GM04504 (cell line): Measurements from ENCODE around the gene USP3.

Source experiments
- DNase-seq: peaks from one replicate; pipeline ENCODE4 v3.0.0-alpha.2; 2012; ENCODE audit warnings: low read depth

USP3 gene

DNA sequence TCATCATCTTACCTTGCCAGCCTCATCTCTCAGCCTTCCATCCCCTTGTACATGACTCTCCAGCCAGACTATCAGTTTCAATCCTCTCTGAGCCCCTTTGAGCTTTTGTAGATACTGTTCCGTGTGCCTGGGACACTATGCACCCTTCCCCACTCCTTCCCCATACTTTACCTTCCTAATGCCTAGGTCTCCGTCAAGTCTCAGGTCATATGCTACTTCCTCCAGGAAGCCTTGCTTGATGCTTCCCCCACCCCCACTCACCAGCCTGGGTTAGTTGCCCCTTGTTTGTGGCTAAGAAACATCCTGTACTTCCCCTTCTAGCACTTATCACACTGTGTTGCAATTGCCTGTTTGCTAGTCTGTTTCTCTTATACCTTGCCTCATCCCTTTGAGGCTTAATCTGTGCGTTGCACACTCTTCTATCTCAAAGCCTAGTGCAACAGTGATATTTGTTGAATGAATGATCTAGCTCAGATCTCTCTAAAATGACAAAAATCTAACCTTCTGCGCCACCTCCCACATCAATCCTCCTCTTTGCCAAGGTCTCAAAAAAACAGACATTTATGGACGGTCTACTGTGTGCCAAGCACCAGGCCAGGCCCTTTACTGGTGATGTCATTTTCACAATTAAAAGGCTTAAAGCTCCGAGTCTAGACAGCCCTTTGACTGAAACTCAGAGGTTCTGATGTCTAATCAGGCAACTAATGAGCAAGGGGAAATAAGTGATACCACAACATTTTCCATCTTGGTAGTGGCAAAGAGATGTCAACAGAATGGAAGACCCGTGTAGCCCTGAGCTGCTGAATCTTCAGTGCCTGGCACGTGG lies 6.5 kb upstream of the USP3 start:
- DNase-seq = no peak

DNA sequence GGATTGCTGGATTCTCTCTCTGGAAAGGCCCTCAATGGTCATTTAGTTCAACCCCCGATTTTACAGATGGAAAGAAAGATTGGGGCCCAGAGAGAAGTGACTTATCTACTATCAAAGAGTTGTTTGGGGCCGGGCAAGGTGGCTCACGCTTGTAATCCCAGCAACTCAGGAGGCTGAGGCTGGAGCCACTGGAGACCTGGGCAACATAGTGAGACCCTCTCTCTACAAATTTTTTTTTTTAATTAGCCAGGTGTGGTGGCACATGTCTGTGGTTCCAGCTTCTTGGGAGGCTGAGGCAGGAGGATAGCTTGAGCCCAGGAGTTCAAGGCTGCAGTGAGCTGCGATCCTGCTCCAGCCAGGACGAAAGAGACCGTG lies 5.2 kb upstream of the USP3 start:
- no peak for DNase-seq

DNA sequence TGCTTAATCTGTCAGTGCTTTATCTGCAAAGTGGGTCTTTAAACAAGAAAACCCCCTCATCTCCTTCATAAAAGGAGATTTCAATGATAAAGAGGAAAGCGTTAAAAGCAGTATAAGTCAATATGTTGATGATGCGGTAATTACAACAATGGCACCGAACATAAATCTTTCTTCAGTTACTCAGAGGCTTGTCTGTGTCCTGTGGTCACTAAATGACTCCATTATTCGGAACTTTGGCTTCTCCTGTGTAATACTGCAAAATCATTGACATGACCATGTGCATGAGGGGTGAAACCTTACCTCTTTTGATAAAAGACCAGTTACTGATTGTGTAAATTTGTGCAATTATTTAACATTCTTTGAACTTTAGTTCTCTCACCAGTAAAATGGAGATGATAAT lies 4.8 kb upstream of the USP3 start:
- no peak for DNase-seq

DNA sequence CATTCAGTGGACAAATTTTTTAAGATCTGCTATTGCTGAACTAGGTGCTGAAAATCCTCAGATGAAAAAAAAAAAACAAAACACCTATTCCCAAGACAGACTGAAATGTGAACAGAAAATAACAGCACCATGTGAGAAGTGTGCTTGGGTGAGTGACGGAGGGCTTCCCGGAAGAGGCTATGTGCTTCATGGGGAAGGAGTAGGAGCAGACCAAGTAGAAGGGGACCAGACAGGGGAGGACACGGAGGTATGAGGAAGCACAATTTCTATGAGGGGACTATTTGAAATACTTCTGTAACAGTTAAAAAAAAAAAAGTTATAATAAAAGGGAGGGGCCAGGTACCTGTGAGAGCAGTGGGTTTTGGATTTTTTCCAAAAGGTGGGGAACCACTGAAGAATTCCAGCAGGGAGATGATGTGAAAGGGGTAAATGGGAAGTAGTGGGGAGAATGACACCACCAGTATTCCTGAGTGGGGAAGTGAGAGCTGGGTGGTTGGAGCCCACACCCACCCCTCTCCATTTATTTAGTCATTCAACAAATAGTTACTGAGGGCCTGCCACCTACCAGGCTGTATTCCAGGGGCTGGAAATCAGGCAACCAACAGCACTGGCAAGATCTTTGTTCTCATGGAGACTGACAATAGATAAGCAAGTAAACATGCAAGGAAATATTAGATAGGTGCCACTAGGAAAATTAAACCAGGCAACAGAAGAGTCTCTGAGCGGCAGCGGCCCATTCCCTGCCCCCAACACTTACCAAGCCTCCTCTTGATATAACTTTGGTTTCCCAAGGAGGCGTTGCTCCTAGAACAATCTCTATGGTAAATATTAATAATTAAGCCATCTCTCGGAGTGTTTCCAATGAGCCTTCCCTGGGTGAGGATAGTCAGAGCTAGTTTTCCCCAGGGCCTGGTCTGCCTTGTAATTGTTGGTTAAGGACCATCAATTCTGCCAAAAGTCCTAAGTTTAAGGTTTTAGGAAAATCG lies 3.8 kb upstream of the USP3 start:
- DNase-seq = no peak

DNA sequence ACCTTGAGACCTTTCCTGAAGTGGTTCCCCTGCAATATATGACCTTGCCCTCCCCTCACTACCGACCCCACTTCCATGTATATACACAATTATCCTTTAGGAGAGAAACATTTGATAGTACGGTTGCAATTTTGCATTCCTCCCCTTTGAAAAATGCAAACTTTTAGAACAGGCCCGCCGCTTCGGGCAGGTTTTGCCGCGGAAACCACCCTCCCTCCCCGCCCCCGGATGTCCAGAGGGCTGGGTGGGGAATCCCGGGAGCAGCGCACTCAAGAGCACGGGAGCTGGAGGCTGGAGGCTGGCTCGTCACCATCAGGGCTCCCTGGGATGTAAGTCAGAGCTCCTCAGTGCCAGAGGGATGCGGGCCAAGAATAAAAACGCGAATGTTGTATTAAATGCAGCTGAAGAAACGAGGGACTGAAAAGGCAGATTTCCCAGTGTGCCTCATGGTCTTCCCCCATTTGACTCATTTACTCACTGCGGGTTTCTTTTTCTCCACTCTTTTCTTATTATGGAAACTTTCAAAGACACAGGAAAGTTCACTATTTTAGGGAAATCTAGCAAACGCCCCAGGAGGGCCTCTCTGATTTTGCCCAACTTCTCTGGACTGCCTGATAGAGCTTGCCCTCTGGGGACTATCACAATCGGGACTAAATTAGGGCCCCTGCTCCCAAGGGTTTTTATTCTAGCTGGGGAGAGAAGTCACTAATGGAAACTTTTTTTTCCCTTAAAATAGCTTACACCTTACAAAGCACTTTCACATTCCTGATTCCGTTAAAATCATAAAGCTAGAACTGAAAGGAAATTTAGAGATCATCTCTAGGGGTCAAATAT lies 2.9 kb upstream of the USP3 start:
- peak; percentile 80 for DNase-seq

DNA sequence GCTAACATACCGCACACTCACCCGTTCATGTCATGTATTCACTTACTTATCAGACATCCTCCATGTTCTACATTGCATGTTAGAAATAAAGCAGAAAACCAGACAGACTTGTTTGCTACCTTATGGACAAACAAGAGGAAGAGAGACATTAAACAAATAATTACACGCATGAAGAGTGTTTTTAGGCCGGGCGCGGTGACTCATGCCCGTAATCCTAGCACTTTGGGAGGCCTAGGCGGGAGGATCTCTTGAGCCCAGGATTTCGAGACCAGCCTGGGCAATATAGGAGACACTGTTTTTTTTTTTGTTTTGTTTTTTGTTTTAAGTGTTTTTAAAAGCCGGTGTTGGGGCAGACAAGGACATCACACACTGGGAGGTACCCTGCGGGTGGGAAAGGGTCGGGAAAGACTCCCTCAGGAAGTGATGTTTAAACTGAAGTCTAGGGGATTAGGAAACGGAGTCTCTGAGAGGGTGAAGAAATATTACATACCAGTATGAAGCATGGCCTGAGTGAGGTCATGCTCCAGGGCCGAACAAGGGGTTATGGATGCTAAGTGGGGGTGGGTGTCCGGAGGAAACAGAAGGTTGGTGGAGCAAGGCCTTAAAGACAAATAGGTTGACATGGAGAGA lies 2.1 kb upstream of the USP3 start:
- DNase-seq = no peak

DNA sequence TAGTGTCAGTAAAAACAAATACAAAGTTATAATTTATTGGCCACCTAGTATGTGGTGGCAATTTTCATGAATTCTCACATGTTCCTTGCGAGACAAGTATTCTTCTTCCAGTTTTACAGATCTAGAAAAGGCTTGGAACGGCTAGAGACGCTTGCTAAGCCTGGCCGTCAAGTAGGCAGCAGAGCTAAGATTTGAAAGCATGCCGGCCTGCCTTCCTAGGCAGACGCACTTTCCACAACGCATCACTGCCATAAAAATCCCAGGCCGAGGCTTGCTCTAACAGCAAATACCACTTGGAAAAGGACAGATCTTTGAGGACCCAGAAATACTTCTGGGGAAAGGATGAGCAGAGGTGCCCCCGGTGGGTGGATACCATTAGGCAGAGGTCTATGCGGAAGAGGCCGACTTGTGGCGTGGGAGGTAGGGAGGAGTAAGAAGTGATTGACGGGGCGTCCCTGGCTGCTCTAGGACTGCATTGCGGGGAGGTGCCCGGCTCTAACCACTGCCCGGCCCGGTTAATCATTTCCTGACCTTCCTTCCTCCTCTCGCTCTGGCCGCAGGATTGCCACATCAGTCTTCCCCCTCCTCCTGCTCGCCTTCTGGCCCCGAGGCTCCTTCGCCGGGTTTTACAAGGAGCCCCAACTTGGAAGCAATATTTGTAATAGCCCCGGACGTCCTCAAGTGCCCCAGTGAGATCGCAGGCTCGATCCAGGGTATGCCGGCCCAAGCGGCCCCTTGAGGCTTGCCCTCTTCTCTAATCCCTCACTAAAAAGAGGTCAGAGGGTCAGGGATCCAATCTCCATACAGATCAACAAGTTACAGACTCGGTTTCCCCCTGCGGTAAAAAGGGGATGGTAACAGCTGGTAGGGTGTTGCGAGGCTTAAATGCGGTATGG lies 1.3 kb upstream of the USP3 start:
- peak; percentile 90 for DNase-seq

DNA sequence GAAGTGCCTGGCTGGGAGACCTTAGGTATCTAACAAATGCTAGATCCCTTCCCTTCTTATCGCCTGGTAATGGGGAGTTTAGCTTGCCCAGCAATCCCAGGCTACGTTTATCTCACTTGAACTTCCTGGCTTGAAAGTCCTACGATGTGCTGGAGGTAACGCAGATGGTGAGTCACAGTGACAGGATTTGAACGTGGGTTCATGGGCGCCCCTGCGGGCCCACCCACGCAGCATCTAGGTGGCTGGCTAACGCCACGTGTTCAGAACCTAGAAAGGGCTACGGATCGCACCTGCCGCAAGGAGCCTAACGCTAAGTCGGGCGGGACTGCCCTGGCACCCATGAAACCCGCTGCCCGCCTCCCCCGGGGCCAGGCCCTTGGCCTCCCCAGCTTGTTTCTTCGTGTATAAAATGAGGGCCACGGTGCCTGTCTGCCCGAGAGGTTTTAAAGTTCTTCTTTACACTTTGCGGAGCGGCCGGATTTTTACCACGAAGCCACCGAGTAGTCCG lies 600 bp upstream of the USP3 start:
- peak; percentile 54 for DNase-seq

DNA sequence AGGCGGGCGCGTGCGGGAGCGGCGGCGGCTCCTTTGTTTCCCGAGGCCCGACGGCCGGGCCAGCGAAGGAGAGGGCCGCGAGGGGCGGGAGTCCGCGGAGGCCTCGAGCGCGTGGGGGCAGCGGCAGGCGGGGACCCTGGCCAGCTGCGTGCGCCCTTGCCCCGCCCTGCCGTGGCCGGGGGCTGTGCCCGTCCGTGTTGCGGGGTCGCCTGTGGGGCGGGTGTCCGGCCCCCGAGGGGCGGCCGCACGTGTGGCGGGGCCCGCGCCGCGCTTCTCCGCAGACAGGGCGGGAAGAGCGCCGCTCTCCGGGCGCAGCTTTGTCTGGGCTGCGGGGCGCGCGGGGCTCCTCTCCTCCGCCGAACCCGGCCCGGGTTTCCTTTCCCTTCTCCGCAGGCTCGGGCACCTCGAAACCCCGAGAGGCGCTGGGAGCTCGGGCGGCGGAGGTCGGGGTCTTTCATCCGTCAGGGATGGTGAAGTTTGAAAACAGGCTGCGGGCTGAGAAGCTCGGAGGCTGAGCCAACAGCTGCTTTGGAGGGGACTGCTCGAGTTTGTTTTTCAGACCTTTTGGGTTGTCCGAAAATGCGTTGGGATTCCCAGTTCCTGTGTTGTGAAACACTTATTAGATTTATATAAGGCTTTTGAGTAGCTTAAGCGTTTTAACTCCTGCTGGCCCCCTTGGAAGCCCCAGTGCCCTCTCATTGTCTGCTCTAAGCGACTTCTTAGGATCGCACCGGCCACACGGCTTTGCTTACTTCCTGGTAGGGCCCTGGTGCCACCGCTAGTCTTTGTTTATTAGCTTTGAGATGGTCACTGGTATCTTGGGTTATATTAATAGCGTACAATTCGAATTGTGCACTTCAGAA lies 817 bp downstream of the USP3 start:
- no peak for DNase-seq

DNA sequence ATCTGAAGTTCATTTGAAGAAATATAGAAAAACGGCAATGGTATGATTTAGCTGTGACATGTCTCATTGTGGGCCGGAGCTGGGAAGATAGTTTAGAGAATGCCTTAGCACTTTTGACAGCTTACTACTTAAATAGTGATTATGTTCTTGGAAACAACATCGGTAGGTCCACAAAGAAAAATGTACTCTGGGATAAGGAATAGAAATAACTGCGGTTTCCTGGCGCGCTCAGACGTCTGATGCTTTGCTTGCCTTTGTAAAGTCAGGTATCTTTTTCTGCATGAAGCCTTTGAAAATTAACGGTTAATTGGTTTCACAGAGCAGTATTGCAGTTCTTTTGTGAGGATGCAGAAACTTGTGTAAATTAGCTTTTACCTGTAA lies 1.4 kb downstream of the USP3 start:
- no peak for DNase-seq

DNA sequence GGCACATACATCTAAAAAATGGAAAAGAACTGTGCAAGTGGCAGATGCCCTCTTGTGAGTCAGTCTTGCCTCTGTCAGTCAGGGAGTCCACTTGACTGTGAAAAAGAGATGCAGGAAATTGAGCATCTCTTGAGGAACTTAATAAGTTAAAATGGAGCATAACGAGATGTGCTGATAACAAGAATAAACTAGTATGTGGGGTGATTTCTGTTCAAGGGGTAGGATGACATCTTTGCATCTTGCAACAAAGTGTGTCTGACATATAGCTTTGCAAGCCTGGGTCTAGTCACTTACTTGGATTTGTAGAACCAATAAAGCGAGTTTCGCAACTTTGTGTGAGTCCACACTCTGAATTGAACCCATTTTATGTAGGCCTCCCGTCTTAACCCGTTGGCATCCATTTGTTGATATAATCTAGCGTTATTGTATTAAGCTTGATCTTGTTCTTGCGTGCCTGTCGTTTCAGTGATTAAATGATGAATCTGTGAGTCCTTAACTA lies 2.2 kb downstream of the USP3 start:
- no peak for DNase-seq

DNA sequence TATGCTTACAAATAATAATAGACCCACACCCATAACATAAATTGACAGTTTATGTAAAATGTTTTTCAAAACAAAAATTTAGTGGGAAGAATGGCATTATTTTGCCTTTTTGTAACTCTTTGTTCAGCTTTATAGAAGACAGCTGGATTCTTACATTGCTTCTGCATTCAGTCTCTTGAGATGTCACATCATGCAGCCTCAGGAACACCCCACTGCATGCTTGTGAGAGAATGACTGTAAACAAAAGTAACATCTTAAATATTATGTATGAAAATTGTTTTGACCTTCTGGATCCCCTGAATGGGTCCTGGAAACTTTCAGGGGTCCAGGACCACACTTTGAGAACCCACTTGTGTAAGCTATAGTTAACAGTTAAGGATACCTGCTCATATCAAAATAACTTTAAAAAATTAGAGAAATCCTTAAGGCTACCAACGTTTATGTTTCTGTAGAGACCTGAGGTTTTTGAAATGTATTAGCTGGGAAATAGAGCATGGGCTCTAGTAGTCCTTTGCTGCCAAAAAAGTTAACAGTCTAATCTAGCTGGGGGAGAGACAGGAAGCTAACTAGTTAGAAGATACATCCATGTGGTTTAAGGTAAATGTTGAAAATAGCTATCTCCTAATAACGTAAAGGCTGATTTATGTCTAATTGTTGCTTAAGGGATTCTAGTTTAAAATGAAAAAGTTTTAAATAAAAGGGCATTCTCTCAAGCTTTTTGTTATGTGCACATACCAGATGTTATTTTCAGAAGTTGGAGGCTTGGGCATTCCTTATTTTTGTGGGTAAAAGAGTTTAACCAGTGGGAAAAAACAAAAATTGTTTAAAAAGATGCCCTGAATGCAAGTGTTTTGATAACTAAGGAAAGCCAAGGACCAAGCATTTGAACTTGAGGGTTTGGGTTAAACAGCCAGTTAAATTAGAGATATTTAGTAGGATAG lies 3.8 kb downstream of the USP3 start:
- DNase-seq = no peak

DNA sequence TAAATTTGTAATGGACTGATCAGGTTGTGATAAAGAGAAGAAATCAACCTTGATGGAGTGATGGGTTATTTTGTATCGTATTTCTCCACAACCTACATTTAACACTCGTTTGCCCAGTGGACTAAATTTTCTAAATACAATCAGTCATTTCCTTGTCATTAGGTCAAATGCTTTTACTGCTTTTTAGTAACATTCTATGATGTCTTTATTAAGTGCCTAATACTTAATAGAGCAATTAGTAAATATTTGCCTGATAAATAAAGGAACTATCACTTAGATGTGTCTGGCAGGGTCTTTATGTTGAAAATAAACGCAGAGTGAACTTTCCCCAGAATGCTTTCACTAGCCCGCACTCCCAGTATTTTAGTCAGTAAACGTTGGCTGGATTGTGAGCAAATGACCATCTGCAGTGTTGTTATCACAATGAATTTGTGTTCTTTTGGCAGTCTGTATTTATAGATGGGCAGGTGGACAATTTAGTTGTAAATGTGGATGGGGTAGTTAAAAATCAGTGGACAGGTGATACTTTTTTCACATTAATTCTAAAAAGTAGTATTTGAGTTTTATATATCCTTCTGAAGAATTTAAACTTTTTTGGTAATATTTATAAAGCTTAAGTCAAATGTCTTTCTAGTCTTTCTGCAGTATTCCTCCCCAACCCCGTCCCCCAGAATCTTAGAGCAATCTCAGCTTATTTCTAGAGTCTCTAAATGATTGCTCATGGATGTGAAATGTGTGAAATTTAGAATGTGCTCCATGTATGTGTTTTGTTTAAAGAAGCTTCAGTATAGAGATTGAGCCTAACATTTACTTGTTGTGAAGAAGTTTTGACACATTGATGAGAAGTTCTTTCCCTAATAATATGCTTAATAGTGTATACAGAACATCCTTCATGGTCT lies 4.9 kb downstream of the USP3 start:
- DNase-seq = no peak

DNA sequence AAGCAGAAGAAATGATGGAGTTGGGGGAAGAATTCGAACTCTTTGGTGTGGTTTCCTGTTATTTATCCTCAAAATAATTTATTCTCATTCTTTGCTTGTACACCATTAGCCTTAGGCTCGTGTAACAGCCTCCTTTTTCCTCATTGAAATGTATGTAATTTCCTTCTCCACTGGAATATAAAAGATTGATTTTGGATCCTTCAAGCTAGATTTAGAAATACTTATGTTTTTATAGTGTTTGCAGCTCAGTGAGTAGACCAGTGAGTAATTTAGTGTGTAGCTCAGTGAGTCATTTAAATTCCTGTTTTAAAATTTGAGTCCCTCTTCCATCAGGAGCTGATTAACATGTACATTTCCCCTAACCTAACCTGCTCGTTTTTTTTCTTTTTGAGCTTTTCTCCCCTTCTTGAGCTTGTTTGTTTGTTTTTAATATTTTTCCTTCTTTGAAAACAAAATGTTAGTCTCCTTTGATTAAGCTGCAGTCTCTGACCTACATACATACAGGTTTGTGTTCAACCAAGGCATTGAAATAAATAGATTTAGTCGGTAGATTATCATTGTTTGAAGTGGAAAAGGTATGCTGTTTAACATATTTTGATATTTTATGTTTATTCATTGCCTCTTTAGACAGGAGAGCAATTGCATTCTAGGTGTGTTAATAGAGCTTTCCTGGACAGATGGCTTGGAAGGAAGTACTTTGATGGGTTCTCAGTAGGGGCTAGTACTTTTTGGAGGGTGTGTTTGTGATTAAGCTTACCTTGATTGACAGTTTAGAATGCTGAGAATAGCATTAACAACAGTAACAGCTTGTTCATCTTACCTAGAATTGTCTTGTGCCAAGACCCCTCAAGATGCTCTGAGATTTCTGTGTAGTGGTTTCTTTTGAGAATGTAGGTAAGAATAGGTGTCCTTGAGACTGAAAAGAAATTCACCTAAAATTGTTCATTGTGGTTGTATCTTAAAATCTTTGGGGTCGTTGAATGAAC lies 5.9 kb downstream of the USP3 start:
- no peak for DNase-seq

DNA sequence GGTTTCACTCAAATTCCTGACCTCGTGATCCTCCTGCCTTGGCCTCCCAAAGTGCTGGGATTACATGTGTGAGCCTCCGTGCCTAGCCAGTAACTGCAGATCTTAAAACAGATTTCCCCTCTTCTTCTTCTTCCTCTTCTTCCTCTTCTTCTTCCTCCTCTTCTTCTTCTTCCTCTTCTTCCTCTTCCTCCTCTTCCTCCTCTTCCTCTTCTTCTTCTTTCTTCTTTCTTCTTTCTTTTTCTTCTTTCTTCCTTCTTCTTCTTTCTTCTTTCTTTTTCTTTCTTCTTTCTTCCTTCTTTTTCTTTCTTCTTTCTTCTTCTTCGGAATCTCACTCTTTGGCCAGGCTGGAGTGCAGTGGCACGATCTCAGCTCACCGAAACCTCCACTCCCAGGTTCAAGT lies 7.8 kb downstream of the USP3 start:
- DNase-seq = no peak

DNA sequence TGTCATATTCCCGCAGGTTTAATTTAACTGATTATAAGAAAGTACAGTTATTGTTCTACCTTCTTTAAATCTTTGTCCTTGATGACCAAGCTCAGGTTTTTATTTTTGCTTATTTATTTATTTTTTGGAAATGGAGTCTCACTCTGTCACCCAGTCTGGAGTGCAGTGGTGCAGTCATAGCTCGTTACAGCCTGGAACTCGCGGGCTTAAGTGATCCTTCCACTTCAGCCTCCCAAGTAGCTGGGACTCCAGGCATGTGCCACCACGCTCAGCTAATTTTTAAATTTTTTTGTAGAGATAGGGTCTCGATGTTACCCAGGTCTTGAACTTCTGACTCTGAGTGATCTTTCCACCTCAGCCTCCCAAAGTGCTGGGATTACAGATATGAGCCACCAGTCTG lies 8.9 kb downstream of the USP3 start:
- DNase-seq = no peak
